Measurements from ENCODE around the gene ASXL1.
"Not testable (repeated sequence)": the region's sequence is repeated elsewhere in the genome, so short reads cannot be mapped to it uniquely, and the experiment has no call there.

The ASXL1 gene

GRCh38 chr20:32465901-32466675 is 108.0 kb downstream of the ASXL1 start:
- not testable (repeated sequence) for DNase-seq (ENCODE audit: low read depth, low spot score)

GRCh38 chr20:32466739-32467505 is 108.8 kb downstream of the ASXL1 start:
- DNase-seq (ENCODE audit: low read depth, low spot score), result no peak

GRCh38 chr20:32467506-32468312 is 109.6 kb downstream of the ASXL1 start:
- DNase-seq (ENCODE audit: low read depth, low spot score), result no peak

GRCh38 chr20:32468313-32468640 is 110.1 kb downstream of the ASXL1 start:
- DNase-seq (ENCODE audit: low read depth, low spot score), result no peak

DNA sequence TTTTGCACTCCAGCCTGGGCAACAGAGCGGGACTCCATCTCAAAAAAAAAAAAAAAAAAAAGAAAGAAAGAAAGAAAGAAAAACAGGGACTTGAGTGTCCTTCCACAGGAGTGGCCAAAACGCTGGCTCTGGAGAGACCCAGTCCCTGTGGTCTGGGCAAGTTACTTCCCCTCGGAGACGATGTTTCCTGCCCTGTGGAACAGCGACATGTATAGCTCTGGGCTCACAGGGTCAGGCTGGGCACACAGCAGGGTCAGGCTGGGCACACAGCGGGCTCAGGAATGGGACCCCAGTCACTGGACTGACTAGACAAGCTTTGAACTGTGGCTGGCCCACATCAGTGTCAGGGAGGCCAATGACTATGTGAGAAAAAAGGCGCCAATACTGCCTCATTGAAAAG is 110.7 kb downstream of the ASXL1 start:
- DNase-seq (ENCODE audit: low read depth, low spot score), result no peak

GRCh38 chr20:32470025-32470861 is 112.1 kb downstream of the ASXL1 start:
- peak; percentile 87 for DNase-seq (ENCODE audit: low read depth, low spot score)

DNA sequence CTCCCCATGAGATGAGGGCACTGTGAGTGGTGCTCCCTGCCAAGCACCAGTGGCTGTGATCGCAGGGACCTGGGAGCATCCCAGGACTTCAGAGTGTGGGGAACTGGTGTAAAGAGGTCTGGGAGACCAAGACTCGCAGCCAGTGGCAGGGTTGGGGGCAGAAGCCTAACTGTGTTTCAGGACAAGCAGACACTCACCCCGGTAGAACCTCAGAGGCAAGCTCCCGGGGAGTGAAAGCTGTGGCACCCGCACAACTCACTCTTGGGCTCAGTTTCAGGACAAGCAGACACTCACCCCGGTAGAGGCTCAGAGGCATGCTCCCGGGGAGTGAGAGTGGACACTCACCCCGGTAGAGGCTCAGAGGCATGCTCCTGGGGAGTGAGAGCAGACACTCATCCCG is 112.8 kb downstream of the ASXL1 start:
- DNase-seq (ENCODE audit: low read depth, low spot score), result no peak

- no peak for DNase-seq (ENCODE audit: low read depth, low spot score)
Observed at GRCh38 chr20:32472581-32473207, 114.6 kb downstream of the ASXL1 start.

DNA sequence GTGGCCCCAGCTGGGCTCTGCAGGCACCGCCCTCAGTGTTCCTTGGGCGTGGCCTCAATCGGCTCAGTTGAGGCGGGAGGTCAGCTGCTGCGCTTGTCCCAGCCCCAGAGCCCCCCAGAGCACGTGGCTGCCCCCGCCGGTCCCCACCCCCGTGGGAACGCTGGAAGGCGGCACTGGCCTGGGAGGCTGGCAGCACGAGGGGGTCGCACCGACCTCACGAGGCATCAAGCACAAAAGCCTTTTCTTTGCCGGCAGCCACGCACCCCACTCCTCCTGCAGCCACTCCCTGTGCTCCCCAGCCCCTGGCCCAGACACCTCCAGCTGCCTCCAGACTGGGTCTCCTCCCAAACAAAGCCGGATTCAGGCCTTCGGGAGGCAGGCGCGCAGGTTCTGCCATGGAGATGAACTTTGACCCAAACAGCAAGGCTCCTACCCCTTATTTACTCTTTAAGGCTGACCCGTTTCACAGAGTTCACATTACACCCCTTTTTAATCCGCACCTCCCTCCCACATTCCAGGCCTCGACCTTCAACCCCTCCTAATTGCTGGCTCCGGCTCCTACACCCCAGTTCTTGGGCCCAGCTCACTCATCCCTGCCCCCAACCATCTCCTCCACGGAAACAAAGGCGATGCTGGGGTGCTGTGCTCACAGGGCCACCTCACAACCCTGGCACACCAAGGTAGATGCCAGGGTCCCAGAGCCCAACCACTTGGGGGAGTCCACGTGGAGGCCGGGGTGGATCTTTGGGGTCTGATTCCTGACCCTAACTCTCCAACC is 115.3 kb downstream of the ASXL1 start:
- DNase-seq (ENCODE audit: low read depth, low spot score), result no peak

GRCh38 chr20:32474009-32474716 is 116.0 kb downstream of the ASXL1 start:
- DNase-seq (ENCODE audit: low read depth, low spot score), result no peak

- DNase-seq (ENCODE audit: low read depth, low spot score), result no peak
Observed at GRCh38 chr20:32474717-32474966, 116.5 kb downstream of the ASXL1 start.

GRCh38 chr20:32474967-32475811 is 117.1 kb downstream of the ASXL1 start:
- peak; percentile 82 for DNase-seq (ENCODE audit: low read depth, low spot score)

- DNase-seq (ENCODE audit: low read depth, low spot score), result no peak
Observed at GRCh38 chr20:32476684-32477593, 118.8 kb downstream of the ASXL1 start.

DNA sequence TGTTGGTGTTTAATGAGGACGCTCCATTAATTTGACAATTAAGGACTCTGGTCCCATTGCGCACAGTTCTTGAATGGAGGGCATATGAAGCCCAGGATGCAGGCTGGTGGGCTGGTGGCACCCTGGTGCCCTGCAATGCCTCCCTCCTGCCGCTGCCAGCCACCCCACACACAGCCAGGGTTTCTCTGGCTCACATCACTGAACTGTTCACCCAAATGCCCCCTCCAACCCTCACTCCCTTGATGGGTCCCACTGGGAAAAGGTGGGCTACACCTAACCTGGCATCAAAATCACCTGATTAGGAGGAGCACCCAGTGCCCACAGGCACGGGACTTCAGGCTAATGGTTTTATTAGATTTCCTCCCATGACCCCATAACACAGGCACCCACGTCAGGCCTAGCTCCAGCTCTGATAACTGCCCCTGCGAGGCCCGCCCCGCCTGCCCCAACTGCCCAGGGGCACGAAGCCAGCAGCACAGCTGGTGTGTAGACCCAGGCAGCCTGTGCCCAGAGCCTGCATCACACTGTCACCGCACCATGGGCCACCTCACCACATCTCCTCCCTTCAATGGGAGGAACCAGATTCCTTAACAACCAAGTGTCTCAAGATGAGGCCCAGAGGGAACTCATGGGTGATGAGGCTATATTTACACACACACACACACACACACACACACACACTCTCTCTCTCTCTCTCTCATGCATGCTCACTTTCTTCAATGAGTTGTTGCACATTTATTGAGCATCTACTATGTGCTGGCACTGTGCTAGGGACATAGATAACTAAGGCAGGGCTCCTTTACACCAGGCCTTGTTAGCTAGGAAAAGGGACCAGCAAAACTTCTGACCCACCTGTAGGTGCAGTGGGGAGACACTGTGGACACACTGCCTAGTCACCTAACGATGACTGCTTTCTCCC is 119.7 kb downstream of the ASXL1 start:
- DNase-seq (ENCODE audit: low read depth, low spot score), result no peak

DNA sequence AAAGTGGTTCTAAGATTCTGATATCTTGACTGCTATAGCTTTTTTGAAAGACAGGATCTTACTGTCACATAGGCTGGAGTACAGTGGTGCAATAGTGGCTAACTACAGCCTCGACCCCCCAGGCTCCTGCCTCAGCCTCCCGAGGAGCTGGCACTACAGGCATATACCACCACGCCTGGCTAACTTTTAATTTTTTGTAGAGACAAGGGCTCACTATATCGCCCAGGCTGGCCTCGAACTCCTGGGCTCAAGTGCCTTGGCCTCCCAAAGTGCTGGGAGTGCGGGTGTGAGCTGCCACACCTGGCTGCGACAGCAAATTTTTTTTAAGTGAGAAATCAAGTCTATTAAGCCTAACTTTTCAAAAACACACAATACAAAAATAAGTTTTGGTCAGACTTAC is 120.4 kb downstream of the ASXL1 start:
- no peak for DNase-seq (ENCODE audit: low read depth, low spot score)

DNA sequence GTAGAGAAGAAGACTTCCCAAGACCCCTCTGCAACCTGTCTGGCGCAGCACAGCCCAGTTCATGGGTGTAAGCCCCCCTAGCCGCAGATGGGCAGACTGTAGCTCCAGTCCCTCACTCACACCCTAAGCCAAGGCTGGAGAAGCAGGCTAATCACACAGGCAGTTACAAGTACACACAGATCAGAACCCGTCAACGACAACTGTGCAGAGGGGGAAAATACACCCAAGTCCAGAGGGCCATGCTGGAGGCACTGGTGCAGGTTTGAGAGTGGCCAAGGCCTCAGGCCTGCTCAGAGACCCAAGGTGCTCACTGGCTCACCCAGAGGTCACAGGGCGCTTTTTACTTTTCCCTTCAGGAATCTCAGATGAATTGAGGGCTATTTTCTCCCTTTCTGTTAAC is 120.9 kb downstream of the ASXL1 start:
- no peak for DNase-seq (ENCODE audit: low read depth, low spot score)

DNA sequence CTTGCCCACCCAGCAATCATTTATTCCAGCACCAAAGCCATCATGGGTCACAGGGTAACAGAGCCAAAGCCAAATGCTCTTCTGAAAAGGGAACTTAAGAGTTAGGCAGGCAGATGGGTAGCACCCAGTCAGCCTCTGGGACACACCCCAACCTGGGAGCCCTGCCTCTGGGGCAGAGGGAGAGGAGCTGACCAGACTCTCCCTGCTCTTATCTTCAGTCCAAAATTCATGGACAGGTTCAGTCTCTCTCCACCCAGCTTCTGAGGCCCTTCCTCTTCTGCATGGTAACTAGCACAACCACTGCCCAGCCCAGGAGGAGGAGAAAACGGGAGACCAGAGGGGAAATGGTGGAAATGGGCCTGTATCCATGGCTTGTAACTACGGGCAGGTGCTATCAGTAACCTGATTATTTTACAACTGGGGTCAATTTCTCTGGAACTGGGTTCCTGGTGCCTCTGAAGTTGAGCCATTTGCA is 121.6 kb downstream of the ASXL1 start:
- no peak for DNase-seq (ENCODE audit: low read depth, low spot score)

All from ELF-1 (cell line).